ENCODE data around the gene CAMK2A. TPM values are rescaled to one million over a fixed set of nuclear protein-coding genes. Genes with fewer than 3 reads are reported as not detected.

The CAMK2A gene
- polyA plus RNA-seq, 1 donor: 1.1 TPM

GRCh38 chr5:150316320-150316719 is 26.7 kb upstream of the CAMK2A start:
- Histone ChIP-seq H3K4me3 (ENCODE audit: low read length) (no peak overlapping the region), H3K4me1 (ENCODE audit: control insufficient read depth, insufficient read depth, low read length) (no peaks in the 10 kb centered on the region), H3K27ac (ENCODE audit: low read length) (no peak overlapping the region), H3K27me3 (ENCODE audit: control insufficient read depth, insufficient read depth, low read length) (peaks cover 4% of the 10 kb centered on the region), H3K9me3 (ENCODE audit: control insufficient read depth, low read depth, low read length) (no peaks in the 10 kb centered on the region), H3K36me3 (ENCODE audit: control insufficient read depth, insufficient read depth, low read length) (no peaks in the 10 kb centered on the region)
- no peak for DNase-seq
- 91% methylated on average over 2 of the region's 3 CpGs for WGBS (ENCODE audit: insufficient coverage, low lambda C conversion rate)

DNA sequence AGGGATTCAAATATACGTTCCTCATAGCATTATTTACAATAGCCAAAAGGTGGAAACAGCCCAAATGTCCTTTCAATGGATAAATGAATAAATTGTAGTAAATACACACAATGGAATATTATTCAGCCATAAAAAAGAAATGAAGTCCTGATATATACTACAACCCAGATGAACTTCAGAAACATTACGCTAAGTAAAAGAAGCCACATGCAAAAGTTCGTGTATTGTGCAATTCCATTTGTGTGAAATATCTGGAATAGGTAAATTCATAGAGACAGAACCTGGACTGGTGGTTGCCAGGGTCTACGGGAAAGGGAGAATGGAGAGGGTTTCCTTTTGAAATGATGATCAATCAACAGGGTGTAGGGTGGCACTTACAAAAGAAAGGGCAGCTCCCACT is 25.7 kb upstream of the CAMK2A start:
- Histone ChIP-seq H3K4me1 (ENCODE audit: control insufficient read depth, insufficient read depth, low read length) (no peaks in the 10 kb centered on the region), H3K4me3 (ENCODE audit: low read length) (no peak overlapping the region), H3K9me3 (ENCODE audit: control insufficient read depth, low read depth, low read length) (no peaks in the 10 kb centered on the region), H3K27ac (ENCODE audit: low read length) (no peak overlapping the region), H3K36me3 (ENCODE audit: control insufficient read depth, insufficient read depth, low read length) (no peaks in the 10 kb centered on the region), H3K27me3 (ENCODE audit: control insufficient read depth, insufficient read depth, low read length) (peaks cover 4% of the 10 kb centered on the region)
- WGBS (ENCODE audit: insufficient coverage, low lambda C conversion rate): no CpG with 5 or more reads among the region's 4 CpGs
- no peak for DNase-seq

DNA sequence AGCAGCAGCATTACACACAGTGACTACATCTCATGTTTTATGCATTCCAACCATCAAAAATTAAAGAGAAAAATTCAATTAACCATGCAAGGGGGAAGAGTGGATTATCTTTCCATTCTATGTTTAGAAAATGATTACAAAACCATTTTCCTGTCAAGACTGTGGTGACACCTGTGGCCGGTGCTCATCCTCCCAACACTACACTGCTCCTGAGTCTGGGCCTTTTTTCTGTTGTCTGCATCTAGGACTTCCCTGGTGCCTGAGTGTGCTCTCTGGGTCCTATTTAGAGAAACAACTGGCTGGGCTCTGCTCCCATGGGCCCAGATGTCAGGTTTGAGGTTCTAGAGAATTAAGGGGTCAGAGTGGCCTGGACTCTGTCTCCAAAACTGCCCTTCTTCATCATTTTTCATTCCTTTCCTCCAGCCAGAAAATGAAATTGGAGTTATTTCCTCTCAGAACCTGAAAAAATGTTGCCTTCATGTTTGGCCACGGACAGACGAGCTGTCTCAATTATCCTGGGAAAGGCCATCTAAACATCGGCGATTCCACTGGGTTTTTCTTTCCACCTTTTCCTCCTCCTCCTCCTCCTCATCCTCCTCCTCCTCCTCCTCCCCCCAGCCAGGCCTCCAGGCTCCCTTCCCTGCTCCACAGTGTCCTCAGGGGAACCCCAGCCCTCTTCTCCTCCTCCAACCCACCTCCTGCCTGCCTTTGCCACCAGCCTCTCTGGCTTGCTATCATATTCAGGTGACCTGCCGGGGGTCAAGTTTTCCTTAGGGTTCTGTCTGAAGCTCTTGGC is 24.5 kb upstream of the CAMK2A start:
- H3K27me3 ChIP-seq (ENCODE audit: control insufficient read depth, insufficient read depth, low read length): peaks cover 4% of the 10 kb centered on the region
- no peak overlapping the region for H3K4me3 ChIP-seq (ENCODE audit: low read length)
- H3K36me3 ChIP-seq (ENCODE audit: control insufficient read depth, insufficient read depth, low read length): no peaks in the 10 kb centered on the region
- H3K27ac ChIP-seq (ENCODE audit: low read length): no peak overlapping the region
- H3K9me3 ChIP-seq (ENCODE audit: control insufficient read depth, low read depth, low read length): no peaks in the 10 kb centered on the region
- H3K4me1 ChIP-seq (ENCODE audit: control insufficient read depth, insufficient read depth, low read length): no peaks in the 10 kb centered on the region
- WGBS (ENCODE audit: insufficient coverage, low lambda C conversion rate): no CpG with 5 or more reads among the region's 6 CpGs
- no peak for DNase-seq

- Histone ChIP-seq H3K4me3 (ENCODE audit: low read length) (no peak overlapping the region), H3K27me3 (ENCODE audit: control insufficient read depth, insufficient read depth, low read length) (no peaks in the 10 kb centered on the region), H3K4me1 (ENCODE audit: control insufficient read depth, insufficient read depth, low read length) (no peaks in the 10 kb centered on the region), H3K36me3 (ENCODE audit: control insufficient read depth, insufficient read depth, low read length) (no peaks in the 10 kb centered on the region), H3K27ac (ENCODE audit: low read length) (no peak overlapping the region), H3K9me3 (ENCODE audit: control insufficient read depth, low read depth, low read length) (no peaks in the 10 kb centered on the region)
- WGBS (ENCODE audit: insufficient coverage, low lambda C conversion rate): no CpG with 5 or more reads among the region's 6 CpGs
- no peak for DNase-seq
Observed at GRCh38 chr5:150313501-150313900, 23.9 kb upstream of the CAMK2A start.

DNA sequence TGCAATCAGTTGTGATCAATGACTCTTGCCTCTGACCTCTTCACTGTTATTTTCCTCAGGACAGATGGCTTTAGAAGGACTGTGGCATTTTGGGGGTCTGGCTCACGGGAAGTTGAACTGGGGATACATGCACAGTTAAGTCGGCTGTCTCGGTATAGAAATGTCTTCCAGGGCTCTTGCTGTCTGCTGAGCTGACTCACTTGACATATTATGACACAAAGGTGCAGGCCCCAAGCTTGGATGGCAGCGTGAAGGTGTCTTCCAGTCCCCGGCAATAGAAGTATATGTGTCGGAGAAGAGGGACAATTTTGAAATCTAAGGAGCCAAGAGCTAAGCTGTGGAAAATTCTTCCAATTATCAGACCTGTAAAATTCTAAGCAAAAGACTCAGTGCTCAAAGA is 22.9 kb upstream of the CAMK2A start:
- Histone ChIP-seq H3K36me3 (ENCODE audit: control insufficient read depth, insufficient read depth, low read length) (no peaks in the 10 kb centered on the region), H3K27ac (ENCODE audit: low read length) (no peak overlapping the region), H3K9me3 (ENCODE audit: control insufficient read depth, low read depth, low read length) (no peaks in the 10 kb centered on the region), H3K4me3 (ENCODE audit: low read length) (no peak overlapping the region), H3K27me3 (ENCODE audit: control insufficient read depth, insufficient read depth, low read length) (no peaks in the 10 kb centered on the region), H3K4me1 (ENCODE audit: control insufficient read depth, insufficient read depth, low read length) (no peaks in the 10 kb centered on the region)
- WGBS (ENCODE audit: insufficient coverage, low lambda C conversion rate): no CpG with 5 or more reads among the region's 6 CpGs
- DNase-seq: no peak

- Histone ChIP-seq H3K27ac (ENCODE audit: low read length) (no peak overlapping the region), H3K9me3 (ENCODE audit: control insufficient read depth, low read depth, low read length) (no peaks in the 10 kb centered on the region), H3K36me3 (ENCODE audit: control insufficient read depth, insufficient read depth, low read length) (no peaks in the 10 kb centered on the region), H3K4me3 (ENCODE audit: low read length) (no peak overlapping the region), H3K27me3 (ENCODE audit: control insufficient read depth, insufficient read depth, low read length) (no peaks in the 10 kb centered on the region), H3K4me1 (ENCODE audit: control insufficient read depth, insufficient read depth, low read length) (no peaks in the 10 kb centered on the region)
- DNase-seq: no peak
- WGBS (ENCODE audit: insufficient coverage, low lambda C conversion rate): 100% methylated on average over 1 of the region's 7 CpGs
Observed at GRCh38 chr5:150311015-150311692, 21.6 kb upstream of the CAMK2A start.

DNA sequence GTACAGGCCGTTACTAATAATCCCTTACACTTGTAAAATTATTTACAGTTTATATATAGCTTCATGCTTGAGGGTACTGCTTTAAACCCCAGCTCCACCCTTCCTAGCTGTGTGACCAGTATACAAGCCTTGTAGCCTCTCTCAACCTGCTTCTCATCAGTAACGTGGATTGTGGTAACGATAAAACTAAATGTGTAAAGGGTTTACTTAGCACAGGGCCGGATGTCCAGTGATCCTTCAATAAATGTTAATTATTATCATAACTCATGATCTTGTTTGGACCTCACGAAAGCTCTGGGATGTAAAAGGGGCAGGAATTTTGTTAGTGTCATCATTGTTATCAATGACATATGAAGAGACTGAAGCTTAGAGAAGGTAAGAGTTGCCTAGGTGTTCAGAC is 20.7 kb upstream of the CAMK2A start:
- Histone ChIP-seq H3K4me3 (ENCODE audit: low read length) (no peak overlapping the region), H3K27ac (ENCODE audit: low read length) (no peak overlapping the region), H3K36me3 (ENCODE audit: control insufficient read depth, insufficient read depth, low read length) (no peaks in the 10 kb centered on the region), H3K27me3 (ENCODE audit: control insufficient read depth, insufficient read depth, low read length) (no peaks in the 10 kb centered on the region), H3K4me1 (ENCODE audit: control insufficient read depth, insufficient read depth, low read length) (no peaks in the 10 kb centered on the region), H3K9me3 (ENCODE audit: control insufficient read depth, low read depth, low read length) (no peaks in the 10 kb centered on the region)
- WGBS (ENCODE audit: insufficient coverage, low lambda C conversion rate): 21% methylated on average over 2 of the region's 5 CpGs
- no peak for DNase-seq

GRCh38 chr5:150309886-150310239 is 20.3 kb upstream of the CAMK2A start:
- 89% methylated on average over 1 of the region's 1 CpG for WGBS (ENCODE audit: insufficient coverage, low lambda C conversion rate)

GRCh38 chr5:150309101-150309885 is 19.7 kb upstream of the CAMK2A start:
- Histone ChIP-seq H3K9me3 (ENCODE audit: control insufficient read depth, low read depth, low read length) (no peaks in the 10 kb centered on the region), H3K27ac (ENCODE audit: low read length) (no peak overlapping the region), H3K36me3 (ENCODE audit: control insufficient read depth, insufficient read depth, low read length) (no peaks in the 10 kb centered on the region), H3K4me1 (ENCODE audit: control insufficient read depth, insufficient read depth, low read length) (no peaks in the 10 kb centered on the region), H3K4me3 (ENCODE audit: low read length) (no peak overlapping the region), H3K27me3 (ENCODE audit: control insufficient read depth, insufficient read depth, low read length) (peaks cover 4% of the 10 kb centered on the region)
- DNase-seq: no peak
- no CpG with 5 or more reads among the region's 7 CpGs for WGBS (ENCODE audit: insufficient coverage, low lambda C conversion rate)

More at GRCh38 chr5:150309886-150310239, 20.3 kb upstream of the CAMK2A start:
- no peaks in the 10 kb centered on the region for H3K9me3 ChIP-seq (ENCODE audit: control insufficient read depth, low read depth, low read length)
- no peak overlapping the region for H3K27ac ChIP-seq (ENCODE audit: low read length)
- no peaks in the 10 kb centered on the region for H3K36me3 ChIP-seq (ENCODE audit: control insufficient read depth, insufficient read depth, low read length)
- no peak for DNase-seq
- H3K4me1 ChIP-seq (ENCODE audit: control insufficient read depth, insufficient read depth, low read length): no peaks in the 10 kb centered on the region
- no peaks in the 10 kb centered on the region for H3K27me3 ChIP-seq (ENCODE audit: control insufficient read depth, insufficient read depth, low read length)
- no peak overlapping the region for H3K4me3 ChIP-seq (ENCODE audit: low read length)

- Histone ChIP-seq H3K27me3 (ENCODE audit: control insufficient read depth, insufficient read depth, low read length) (peaks cover 17% of the 10 kb centered on the region), H3K9me3 (ENCODE audit: control insufficient read depth, low read depth, low read length) (no peaks in the 10 kb centered on the region), H3K4me1 (ENCODE audit: control insufficient read depth, insufficient read depth, low read length) (peaks cover 7% of the 10 kb centered on the region), H3K4me3 (ENCODE audit: low read length) (no peak overlapping the region), H3K36me3 (ENCODE audit: control insufficient read depth, insufficient read depth, low read length) (no peaks in the 10 kb centered on the region), H3K27ac (ENCODE audit: low read length) (no peak overlapping the region)
- no peak for DNase-seq
- 100% methylated on average over 1 of the region's 11 CpGs for WGBS (ENCODE audit: insufficient coverage, low lambda C conversion rate)
Observed at GRCh38 chr5:150307617-150308426, 18.2 kb upstream of the CAMK2A start.

Measured in large intestine (tissue), 3 donors.